ENCODE results near the gene DPP10.
"Not testable (repeated sequence)": the region's sequence is repeated elsewhere in the genome, so short reads cannot be mapped to it uniquely, and the experiment has no call there.

DPP10 gene

GRCh38 chr2:114442510-114442909 is at the start of gene DPP10:
Gene DPP10, plus strand, starts transcription at chr2:114442641.
- DNase-seq, result no peak

GRCh38 chr2:114400890-114401289 is 41.6 kb upstream of the DPP10 start:
- DNase-seq, result no peak

GRCh38 chr2:114405247-114406116 is 37.0 kb upstream of the DPP10 start:
- no peak for DNase-seq

GRCh38 chr2:114406347-114406746 is 36.1 kb upstream of the DPP10 start:
- DNase-seq, result no peak

- DNase-seq, result not testable (repeated sequence)
These were observed 35.1 kb upstream of the DPP10 start for GRCh38 chr2:114407353-114407752.

- DNase-seq, result no peak
These were observed 20.7 kb upstream of the DPP10 start for GRCh38 chr2:114421781-114422180.

GRCh38 chr2:114424699-114425098 is 17.7 kb upstream of the DPP10 start:
- no peak for DNase-seq

GRCh38 chr2:114426756-114427155 is 15.7 kb upstream of the DPP10 start:
- no peak for DNase-seq

GRCh38 chr2:114436329-114436728 is 6.1 kb upstream of the DPP10 start:
- DNase-seq, result no peak

- no peak for DNase-seq
These were observed 4.1 kb downstream of the DPP10 start for GRCh38 chr2:114446571-114446970.

GRCh38 chr2:114450639-114451038 is 8.2 kb downstream of the DPP10 start:
- DNase-seq, result no peak

GRCh38 chr2:114456566-114456965 is 14.1 kb downstream of the DPP10 start:
- DNase-seq, result no peak

- DNase-seq, result no peak
These were observed 15.5 kb downstream of the DPP10 start for GRCh38 chr2:114457956-114458355.

- DNase-seq, result no peak
These were observed 18.7 kb downstream of the DPP10 start for GRCh38 chr2:114461116-114461515.

- no peak for DNase-seq
These were observed 22.7 kb downstream of the DPP10 start for GRCh38 chr2:114464961-114465706.

- DNase-seq, result no peak
These were observed 25.9 kb downstream of the DPP10 start for GRCh38 chr2:114468343-114468742.

GRCh38 chr2:114472246-114472645 is 29.8 kb downstream of the DPP10 start:
- no peak for DNase-seq

GRCh38 chr2:114472726-114473125 is 30.3 kb downstream of the DPP10 start:
- no peak for DNase-seq

GRCh38 chr2:114488841-114489530 is 46.5 kb downstream of the DPP10 start:
- DNase-seq, result no peak

- DNase-seq, result no peak
These were observed 52.6 kb downstream of the DPP10 start for GRCh38 chr2:114495046-114495445.

- no peak for DNase-seq
These were observed 54.5 kb downstream of the DPP10 start for GRCh38 chr2:114496959-114497358.

GRCh38 chr2:114499101-114499500 is 56.7 kb downstream of the DPP10 start:
- DNase-seq, result no peak

GRCh38 chr2:114507744-114508143 is 65.3 kb downstream of the DPP10 start:
- DNase-seq, result no peak

GRCh38 chr2:114515882-114516281 is 73.4 kb downstream of the DPP10 start:
- DNase-seq, result no peak

Data from DMS153 (cell line).